DOHH2 (cell line): Measurements from ENCODE around the gene TREX2.

Experiments
- H3F3A ChIP-seq: fragments of 200-600 bp; sonication (generic), shearing (Covaris generic); 2 replicates; pipeline ENCODE4 v1.6.0; 2016; ENCODE audit warnings: antibody characterized with exemption, mild to moderate bottlenecking; ENCODE audit not compliant: control insufficient read depth, insufficient read depth
- H3K27ac ChIP-seq: fragments of 200-600 bp; sonication (generic); 2 replicates; pipeline ENCODE4 v1.5.1; 2014; ENCODE audit warnings: low read depth, mild to moderate bottlenecking, low read length, moderate library complexity
- H3K27me3 ChIP-seq: fragments of 200-600 bp; sonication (generic); 2 replicates; pipeline ENCODE4 v1.6.1; 2014; ENCODE audit warnings: mild to moderate bottlenecking, low read length, mixed read lengths; ENCODE audit not compliant: control insufficient read depth
- H3K36me3 ChIP-seq: fragments of 200-600 bp; sonication (generic); 2 replicates; pipeline ENCODE4 v1.6.1; 2014; ENCODE audit warnings: mild to moderate bottlenecking, low read length, moderate library complexity, mixed read lengths; ENCODE audit not compliant: control insufficient read depth
- H3K4me1 ChIP-seq: fragments of 200-600 bp; sonication (generic); 2 replicates; pipeline ENCODE4 v1.6.1; 2014; ENCODE audit warnings: mild to moderate bottlenecking, low read length, mixed read lengths; ENCODE audit not compliant: control insufficient read depth
- H3K4me2 ChIP-seq: fragments of 200-600 bp; sonication (generic); 2 replicates; pipeline ENCODE4 v1.6.0; 2014; ENCODE audit warnings: mild to moderate bottlenecking, low read length, moderate library complexity
- H3K4me3 ChIP-seq: fragments of 200-600 bp; sonication (generic); 2 replicates; pipeline ENCODE4 v1.5.1; 2014; ENCODE audit warnings: mild to moderate bottlenecking, low read length, mixed read lengths
- H3K79me2 ChIP-seq: fragments of 200-600 bp; sonication (generic); 2 replicates; pipeline ENCODE4 v1.6.1; 2014; ENCODE audit warnings: mild to moderate bottlenecking, low read length, mixed read lengths; ENCODE audit not compliant: control insufficient read depth
- H3K9me2 ChIP-seq: fragments of 200-600 bp; sonication (generic); replicated peaks from 2 replicates; pipeline ENCODE4 v1.6.1; 2014; ENCODE audit warnings: mild to moderate bottlenecking, low read length, mixed read lengths; ENCODE audit not compliant: control insufficient read depth
- H3K9me3 ChIP-seq: fragments of 200-600 bp; sonication (generic); 2 replicates; pipeline ENCODE4 v1.6.1; 2014; ENCODE audit warnings: antibody characterized with exemption, low read length, mixed read lengths; ENCODE audit not compliant: control insufficient read depth, insufficient read depth
- H4K20me1 ChIP-seq: fragments of 200-600 bp; sonication (generic); 2 replicates; pipeline ENCODE4 v1.6.0; 2014; ENCODE audit warnings: low read depth, mild to moderate bottlenecking, antibody characterized with exemption, low read length, moderate library complexity; ENCODE audit not compliant: control insufficient read depth, insufficient read depth
- EZH2phosphoT487 ChIP-seq: fragments of 200-600 bp; sonication (generic); IDR thresholded peaks from 2 replicates; pipeline ENCODE4 v1.6.1; 2017; ENCODE audit warnings: borderline replicate concordance, mild to moderate bottlenecking, antibody characterized with exemption, low read length, moderate library complexity, mixed read lengths
- TF ChIP-seq, protein P1 (sequence below): fragments of 200-600 bp; sonication (generic); IDR thresholded peaks from one replicate; pipeline ENCODE4 v1.5.1; 2014; ENCODE audit warnings: antibody characterized with exemption, mild to moderate bottlenecking, low read depth, low read length; ENCODE audit not compliant: poor library complexity, severe bottlenecking

TREX2 gene

DNA sequence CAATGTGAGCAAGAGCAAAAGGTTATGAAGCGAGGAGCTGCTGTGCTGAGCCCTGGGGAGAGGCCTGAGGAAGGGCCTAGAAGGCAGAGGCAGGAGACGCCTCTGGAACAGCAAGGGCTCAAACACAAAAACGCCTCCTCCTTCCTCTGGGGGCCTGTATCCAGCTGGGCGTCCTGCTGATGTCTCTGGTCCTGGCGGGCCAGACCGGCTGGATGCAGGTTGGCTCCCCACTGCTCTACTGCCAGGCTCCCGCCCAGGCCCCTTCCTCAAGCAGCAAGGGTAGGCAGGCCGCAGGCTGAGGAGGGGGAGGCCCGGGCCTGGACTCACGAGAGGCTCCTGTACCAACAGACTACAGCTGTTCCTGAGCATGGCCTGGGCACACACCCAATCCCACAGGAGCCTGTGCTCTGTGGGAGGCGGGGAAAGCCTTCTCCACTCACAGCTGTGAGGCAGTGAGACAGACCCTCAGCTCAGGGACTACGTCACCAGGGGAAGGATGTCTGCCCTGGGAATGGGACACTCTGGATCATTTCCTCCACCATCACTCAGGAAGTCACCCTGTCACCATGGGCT lies 22.2 kb upstream of the TREX2 start:
- Histone ChIP-seq H3K27me3 (no peaks in the 10 kb centered on the region), H3K4me2 (no peak overlapping the region), H3K4me3 (no peak overlapping the region)

DNA sequence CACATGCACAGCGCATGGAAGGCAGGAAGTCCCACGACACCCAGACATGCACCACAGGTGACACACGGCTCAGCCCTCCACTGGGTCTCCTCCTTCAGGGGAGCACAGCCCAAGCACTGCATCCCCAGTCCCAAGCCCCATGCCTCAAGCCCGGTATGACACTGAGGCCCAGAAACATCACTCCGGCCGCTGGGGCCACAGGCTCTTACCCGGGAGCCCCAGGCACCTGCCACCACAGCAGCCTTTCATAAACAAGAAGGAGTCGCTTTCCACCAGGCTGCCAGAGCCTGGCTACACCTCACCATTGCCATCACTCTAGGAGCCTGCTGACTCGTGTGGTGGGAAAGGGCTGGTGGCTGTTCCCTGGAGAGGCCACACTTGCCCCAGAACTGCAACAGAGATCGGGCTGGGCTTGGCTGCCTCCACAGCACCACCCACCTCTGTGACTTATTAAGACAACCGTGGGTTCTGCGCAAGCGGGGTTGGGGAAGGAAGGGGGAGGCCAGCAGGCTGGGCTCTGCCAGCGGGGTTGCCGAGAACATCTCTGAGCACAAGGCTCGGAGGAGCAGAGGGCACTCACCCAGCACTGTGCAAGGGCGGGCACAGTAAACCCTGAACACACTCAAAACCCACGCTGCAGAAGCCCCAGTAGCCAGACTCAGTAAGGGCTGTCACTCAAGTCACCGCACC lies 20.0 kb upstream of the TREX2 start:
- Histone ChIP-seq H3K27me3 (no peaks in the 10 kb centered on the region), H3K36me3 (peaks cover 12% of the 10 kb centered on the region), H4K20me1 (no peaks in the 10 kb centered on the region), H3K4me1 (no peaks in the 10 kb centered on the region), H3K27ac (no peak overlapping the region), H3K9me3 (no peaks in the 10 kb centered on the region), H3F3A (no peaks in the 10 kb centered on the region), H3K9me2 (no peaks in the 10 kb centered on the region), H3K4me2 (no peak overlapping the region), H3K4me3 (no peak overlapping the region), H3K79me2 (peaks cover 40% of the 10 kb centered on the region)
- TF ChIP-seq, protein P1, sequence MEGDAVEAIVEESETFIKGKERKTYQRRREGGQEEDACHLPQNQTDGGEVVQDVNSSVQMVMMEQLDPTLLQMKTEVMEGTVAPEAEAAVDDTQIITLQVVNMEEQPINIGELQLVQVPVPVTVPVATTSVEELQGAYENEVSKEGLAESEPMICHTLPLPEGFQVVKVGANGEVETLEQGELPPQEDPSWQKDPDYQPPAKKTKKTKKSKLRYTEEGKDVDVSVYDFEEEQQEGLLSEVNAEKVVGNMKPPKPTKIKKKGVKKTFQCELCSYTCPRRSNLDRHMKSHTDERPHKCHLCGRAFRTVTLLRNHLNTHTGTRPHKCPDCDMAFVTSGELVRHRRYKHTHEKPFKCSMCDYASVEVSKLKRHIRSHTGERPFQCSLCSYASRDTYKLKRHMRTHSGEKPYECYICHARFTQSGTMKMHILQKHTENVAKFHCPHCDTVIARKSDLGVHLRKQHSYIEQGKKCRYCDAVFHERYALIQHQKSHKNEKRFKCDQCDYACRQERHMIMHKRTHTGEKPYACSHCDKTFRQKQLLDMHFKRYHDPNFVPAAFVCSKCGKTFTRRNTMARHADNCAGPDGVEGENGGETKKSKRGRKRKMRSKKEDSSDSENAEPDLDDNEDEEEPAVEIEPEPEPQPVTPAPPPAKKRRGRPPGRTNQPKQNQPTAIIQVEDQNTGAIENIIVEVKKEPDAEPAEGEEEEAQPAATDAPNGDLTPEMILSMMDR: no peak
- no peak for TF ChIP-seq EZH2phosphoT487

More for the DNA sequence above, 22.2 kb upstream of the TREX2 start:
- Histone ChIP-seq H3K27ac (no peak overlapping the region), H3K79me2 (peaks cover 40% of the 10 kb centered on the region), H3K36me3 (peaks cover 10% of the 10 kb centered on the region), H3F3A (no peaks in the 10 kb centered on the region), H3K9me3 (no peaks in the 10 kb centered on the region), H3K9me2 (no peaks in the 10 kb centered on the region), H3K4me1 (peaks cover 3% of the 10 kb centered on the region; the same call in 1 of the 2 replicates), H4K20me1 (no peaks in the 10 kb centered on the region)
- no peak for TF ChIP-seq EZH2phosphoT487
- TF ChIP-seq, protein P1: no peak

DNA sequence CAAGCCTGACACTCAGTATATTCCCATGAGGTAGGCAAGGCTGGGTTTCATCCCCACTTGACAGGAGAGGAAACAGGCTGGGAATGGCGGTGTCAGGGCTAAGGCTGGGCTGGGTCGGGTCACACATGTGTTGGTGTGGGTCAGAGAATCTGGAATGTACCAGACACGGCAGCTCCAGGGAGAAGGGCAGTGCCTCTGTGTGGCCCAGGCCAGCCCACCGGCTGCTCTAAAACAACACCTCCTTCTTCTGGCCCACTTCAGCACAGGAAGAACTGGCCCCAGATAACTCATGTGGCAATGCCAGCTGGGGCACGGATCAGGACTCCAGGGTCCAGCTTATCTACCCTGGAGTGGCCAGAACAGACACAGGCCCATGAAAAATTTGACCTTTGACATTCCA lies 18.3 kb upstream of the TREX2 start:
- Histone ChIP-seq H3K9me2 (no peaks in the 10 kb centered on the region), H3K79me2 (peaks cover 28% of the 10 kb centered on the region), H4K20me1 (no peaks in the 10 kb centered on the region), H3K27ac (no peak overlapping the region), H3K4me1 (no peaks in the 10 kb centered on the region), H3K27me3 (no peaks in the 10 kb centered on the region), H3K9me3 (no peaks in the 10 kb centered on the region), H3K4me2 (no peak overlapping the region), H3K36me3 (peaks cover 21% of the 10 kb centered on the region), H3K4me3 (no peak overlapping the region), H3F3A (no peaks in the 10 kb centered on the region)
- no peak for TF ChIP-seq EZH2phosphoT487
- TF ChIP-seq, protein P1: no peak
